HEK293 (cell line): ENCODE data around the gene GFOD1.

Experiments used
- CTCF ChIA-PET: fragments of 350-600 bp; formaldehyde crosslinking; extraction: SDS; loops from one replicate; lab custom pipeline; 2021; ENCODE audit warnings: antibody characterized with exemption; lab: Yijun Ruan, JAX
- POLR2A ChIA-PET: fragments of 300-600 bp; formaldehyde crosslinking; extraction: SDS; loops from one replicate; lab custom pipeline; 2020; ENCODE audit warnings: antibody characterized with exemption, inconsistent platforms; lab: Yijun Ruan, JAX
- H3K27ac ChIP-seq: fragments of 200-500 bp; sonication (Bioruptor generic); 2 replicates; pipeline ENCODE4 v1.5.1; 2014; ENCODE audit warnings: low read depth, low read length, control low read depth, inconsistent platforms; ENCODE audit errors: extremely low read depth
- H3K36me3 ChIP-seq, 2 experiments: fragments of 200-500 bp in 1 of 2; sonication (Bioruptor generic) in 1 of 2; 1 replicate in 1 of 2; 2 replicates in 1 of 2; pipeline ENCODE4 v1.5.1; 2014 to 2017; ENCODE audit warnings: inconsistent platforms in 2 of 2, low read length in 2 of 2; ENCODE audit not compliant: control insufficient read depth in 2 of 2, insufficient read depth in 1 of 2
- H3K4me1 ChIP-seq: fragments of 200-500 bp; sonication (Bioruptor generic); 2 replicates; pipeline ENCODE4 v1.5.1; 2014; ENCODE audit warnings: mild to moderate bottlenecking, low read length, inconsistent platforms; ENCODE audit not compliant: control insufficient read depth, insufficient read depth
- H3K4me3 ChIP-seq: 2 replicates; pipeline ENCODE4 v1.5.1; 2011; ENCODE audit warnings: low read depth, mild to moderate bottlenecking, control low read depth, low read length, moderate library complexity
- H3K9me3 ChIP-seq: fragments of 200-500 bp; sonication (Bioruptor generic); 2 replicates; pipeline ENCODE4 v1.5.1; 2014; ENCODE audit warnings: low read depth, low read length, inconsistent platforms; ENCODE audit not compliant: control insufficient read depth, insufficient read depth
- HOXA7 ChIP-seq: sonication (generic); formaldehyde crosslinking; IDR thresholded peaks from 2 replicates; pipeline ENCODE4 v1.8.1; 2022; ENCODE audit warnings: missing genetic modification reagents, borderline replicate concordance
- HOXC10 ChIP-seq: sonication (generic); formaldehyde crosslinking; IDR thresholded peaks from 2 replicates; pipeline ENCODE4 v1.8.1; 2023; ENCODE audit warnings: mild to moderate bottlenecking, missing genetic modification reagents
- KLF1 ChIP-seq: fragments of 450-650 bp; formaldehyde crosslinking; IDR thresholded peaks from 2 replicates; pipeline ENCODE4 v1.5.1; 2016; ENCODE audit warnings: missing biosample characterization, missing genetic modification characterization
- KLF7 ChIP-seq: fragments of 450-650 bp; formaldehyde crosslinking; IDR thresholded peaks from 2 replicates; pipeline ENCODE4 v1.5.1; 2016; ENCODE audit warnings: missing biosample characterization, missing genetic modification characterization, borderline replicate concordance
- ZBTB17 ChIP-seq: fragments of 450-650 bp; formaldehyde crosslinking; IDR thresholded peaks from 2 replicates; pipeline ENCODE4 v1.5.1; 2016; ENCODE audit warnings: missing biosample characterization, missing genetic modification characterization
- ZBTB20 ChIP-seq: fragments of 450-650 bp; formaldehyde crosslinking; IDR thresholded peaks from 2 replicates; pipeline ENCODE4 v1.5.1; 2016; ENCODE audit warnings: missing biosample characterization, missing genetic modification characterization
- ZFP41 ChIP-seq: fragments of 450-650 bp; formaldehyde crosslinking; IDR thresholded peaks from 2 replicates; pipeline ENCODE4 v1.5.1; 2016; ENCODE audit warnings: missing biosample characterization, missing genetic modification characterization, borderline replicate concordance
- ZFP69B ChIP-seq: fragments of 450-650 bp; formaldehyde crosslinking; IDR thresholded peaks from 2 replicates; pipeline ENCODE4 v1.5.1; 2016; ENCODE audit warnings: missing biosample characterization, missing genetic modification characterization
- ZIC2 ChIP-seq: fragments of 450-650 bp; formaldehyde crosslinking; IDR thresholded peaks from 2 replicates; pipeline ENCODE4 v1.5.1; 2016; ENCODE audit warnings: missing biosample characterization, missing genetic modification characterization
- ZNF274 ChIP-seq, 2 experiments: fragments of 200-500 bp in 1 of 2; fragments of 450-650 bp in 1 of 2; sonication (Bioruptor generic) in 1 of 2; formaldehyde crosslinking in 1 of 2; IDR thresholded peaks; 2 replicates each; pipeline versions ENCODE4 v1.5.1 to v1.6.1; 2014 to 2016; ENCODE audit warnings: borderline replicate concordance in 1 of 2, inconsistent platforms in 1 of 2, low read length in 1 of 2, missing biosample characterization in 1 of 2, missing genetic modification characterization in 1 of 2
- ZNF341 ChIP-seq: fragments of 450-650 bp; formaldehyde crosslinking; IDR thresholded peaks from 2 replicates; pipeline ENCODE4; 2016; ENCODE audit warnings: low read depth, missing biosample characterization, missing genetic modification characterization
- ZNF394 ChIP-seq: fragments of 450-650 bp; formaldehyde crosslinking; IDR thresholded peaks from 2 replicates; pipeline ENCODE4 v1.5.1; 2016; ENCODE audit warnings: missing biosample characterization, missing genetic modification characterization, mild to moderate bottlenecking, moderate library complexity, borderline replicate concordance
- ZNF521 ChIP-seq: fragments of 450-650 bp; formaldehyde crosslinking; IDR thresholded peaks from 2 replicates; pipeline ENCODE4 v1.5.1; 2017; ENCODE audit warnings: missing biosample characterization, mild to moderate bottlenecking, missing genetic modification characterization
- ZNF548 ChIP-seq: fragments of 450-650 bp; formaldehyde crosslinking; IDR thresholded peaks from 2 replicates; pipeline ENCODE4 v1.5.1; 2016; ENCODE audit warnings: missing biosample characterization, missing genetic modification characterization
- TF ChIP-seq, protein P1 (sequence below): fragments of 450-650 bp; formaldehyde crosslinking; IDR thresholded peaks from 2 replicates; pipeline ENCODE4 v1.5.1; 2016; ENCODE audit warnings: missing biosample characterization, missing genetic modification characterization

GFOD1 gene

DNA sequence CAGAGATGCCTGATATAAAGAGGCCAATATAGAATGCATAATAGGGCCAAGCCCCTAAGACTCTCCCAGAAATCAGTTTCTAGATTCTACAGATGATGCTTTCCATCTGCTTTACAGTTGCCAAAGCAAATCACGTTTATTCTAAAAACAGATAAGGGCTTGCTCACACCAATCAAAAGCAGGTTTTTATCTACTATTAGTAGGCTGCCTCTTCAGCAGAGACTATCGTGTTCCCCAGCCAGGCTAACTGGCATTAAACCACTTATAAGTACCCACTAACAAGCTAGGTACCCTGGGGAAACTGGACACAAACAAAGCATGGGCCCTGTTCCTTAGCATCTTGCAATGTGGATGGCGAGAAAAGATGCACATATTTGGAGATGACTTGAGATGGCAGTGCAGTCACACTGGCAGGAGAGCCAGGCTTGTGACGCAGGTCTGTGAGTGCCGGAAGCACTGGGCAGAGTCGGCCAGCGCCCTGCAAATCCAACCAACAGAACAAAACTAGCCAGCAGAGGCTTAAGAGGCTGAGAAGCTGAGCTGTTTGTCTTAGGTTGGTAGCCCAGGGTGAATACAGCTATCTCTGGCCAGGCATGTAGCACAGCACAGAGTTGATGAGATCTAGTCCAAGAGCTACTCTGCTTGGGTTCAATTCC, 73.4 kb downstream of the GFOD1 start:
- Histone ChIP-seq H3K4me3 (no peak overlapping the region), H3K36me3 (no peaks in the 10 kb centered on the region), H3K9me3 (no peaks in the 10 kb centered on the region), H3K4me1 (0 out of 2 replicates have a peak, but pooled peaks cover 2% of the 10 kb centered on the region), H3K27ac (no peak overlapping the region)
- TF ChIP-seq ZNF521 (tag by site-specific recombination) (no peak), ZBTB17 (tag by site-specific recombination) (no peak), ZNF394 (tag by site-specific recombination) (no peak), ZNF274 (IDR thresholded peaks at IDR 0.05; ENCODE audit: low read length) (no peak), ZNF274 (tag by site-specific recombination; IDR thresholded peaks at IDR 0.05; ENCODE audit: borderline replicate concordance) (no peak)
- ChIA-PET CTCF (interaction anchor here (0.6 to 1.2 kb wide), 6 partner anchors 8 to 174 kb away, joined by 3 to 6 read pairs (median 4); no protein-coding TSS in a partner anchor), POLR2A (interaction anchor here (1.2 to 1.3 kb wide), 2 partner anchors 15 to 86 kb away, joined by 3 to 5 read pairs; partner anchors contain the start of gene TBC1D7)

DNA sequence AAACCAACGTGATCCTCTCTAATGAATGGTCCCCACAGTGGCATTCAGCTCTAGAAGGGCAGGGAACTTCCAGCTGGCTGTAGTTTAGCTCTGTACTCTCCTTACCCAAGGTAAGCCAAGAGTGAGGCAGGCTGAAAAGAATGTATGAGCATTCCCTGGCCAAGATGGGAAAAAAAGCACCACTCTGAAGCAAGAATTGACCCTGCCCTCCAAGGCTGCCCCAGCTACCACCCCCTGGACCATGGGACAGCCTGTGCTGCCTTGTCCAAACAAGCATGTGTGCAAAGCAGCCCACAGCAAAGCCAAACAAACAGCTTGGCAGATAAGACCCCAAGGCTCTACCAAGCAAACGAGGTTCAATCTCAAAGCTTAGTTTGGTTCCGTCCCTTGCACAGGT, 73.9 kb downstream of the GFOD1 start:
- Histone ChIP-seq H3K4me3 (no peak overlapping the region), H3K9me3 (no peaks in the 10 kb centered on the region), H3K36me3 (no peaks in the 10 kb centered on the region), H3K4me1 (0 out of 2 replicates have a peak, but pooled peaks cover 2% of the 10 kb centered on the region), H3K27ac (no peak overlapping the region)
- ChIA-PET POLR2A (interaction anchor here (0.5 to 1.3 kb wide), 3 partner anchors 14 to 148 kb away, joined by 3 to 5 read pairs (median 3); partner anchors contain the start of gene TBC1D7), CTCF (interaction anchor here (0.6 to 1.2 kb wide), 3 partner anchors 15 to 173 kb away, joined by 3 to 6 read pairs (median 4); no protein-coding TSS in a partner anchor)
- TF ChIP-seq ZBTB20 (tag by site-specific recombination) (no peak), ZNF341 (tag by site-specific recombination) (peak; percentile 55), KLF1 (no peak)
- TF ChIP-seq, protein P1, sequence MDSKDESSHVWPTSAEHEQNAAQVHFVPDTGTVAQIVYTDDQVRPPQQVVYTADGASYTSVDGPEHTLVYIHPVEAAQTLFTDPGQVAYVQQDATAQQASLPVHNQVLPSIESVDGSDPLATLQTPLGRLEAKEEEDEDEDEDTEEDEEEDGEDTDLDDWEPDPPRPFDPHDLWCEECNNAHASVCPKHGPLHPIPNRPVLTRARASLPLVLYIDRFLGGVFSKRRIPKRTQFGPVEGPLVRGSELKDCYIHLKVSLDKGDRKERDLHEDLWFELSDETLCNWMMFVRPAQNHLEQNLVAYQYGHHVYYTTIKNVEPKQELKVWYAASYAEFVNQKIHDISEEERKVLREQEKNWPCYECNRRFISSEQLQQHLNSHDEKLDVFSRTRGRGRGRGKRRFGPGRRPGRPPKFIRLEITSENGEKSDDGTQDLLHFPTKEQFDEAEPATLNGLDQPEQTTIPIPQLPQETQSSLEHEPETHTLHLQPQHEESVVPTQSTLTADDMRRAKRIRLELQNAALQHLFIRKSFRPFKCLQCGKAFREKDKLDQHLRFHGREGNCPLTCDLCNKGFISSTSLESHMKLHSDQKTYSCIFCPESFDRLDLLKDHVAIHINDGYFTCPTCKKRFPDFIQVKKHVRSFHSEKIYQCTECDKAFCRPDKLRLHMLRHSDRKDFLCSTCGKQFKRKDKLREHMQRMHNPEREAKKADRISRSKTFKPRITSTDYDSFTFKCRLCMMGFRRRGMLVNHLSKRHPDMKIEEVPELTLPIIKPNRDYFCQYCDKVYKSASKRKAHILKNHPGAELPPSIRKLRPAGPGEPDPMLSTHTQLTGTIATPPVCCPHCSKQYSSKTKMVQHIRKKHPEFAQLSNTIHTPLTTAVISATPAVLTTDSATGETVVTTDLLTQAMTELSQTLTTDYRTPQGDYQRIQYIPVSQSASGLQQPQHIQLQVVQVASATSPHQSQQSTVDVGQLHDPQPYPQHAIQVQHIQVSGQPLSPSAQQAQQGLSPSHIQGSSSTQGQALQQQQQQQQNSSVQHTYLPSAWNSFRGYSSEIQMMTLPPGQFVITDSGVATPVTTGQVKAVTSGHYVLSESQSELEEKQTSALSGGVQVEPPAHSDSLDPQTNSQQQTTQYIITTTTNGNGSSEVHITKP (tag by site-specific recombination) = no peak

GRCh38 chr6:13412639-13413465, 74.5 kb downstream of the GFOD1 start:
- no peaks in the 10 kb centered on the region for H3K9me3 ChIP-seq
- H3K4me3 ChIP-seq = no peak overlapping the region
- POLR2A ChIA-PET = interaction anchor here (0.5 kb wide), 1 partner anchor 149 kb away, joined by 3 read pairs; no protein-coding TSS in a partner anchor
- TF ChIP-seq ZIC2 = peak; percentile 35
- TF ChIP-seq ZFP69B (tag by site-specific recombination) = no peak
- CTCF ChIA-PET = interaction anchor here (0.6 to 1.2 kb wide), 3 partner anchors 14 to 173 kb away, joined by 3 to 6 read pairs (median 4); no protein-coding TSS in a partner anchor
- no peaks in the 10 kb centered on the region for H3K36me3 ChIP-seq
- no peak overlapping the region for H3K27ac ChIP-seq
- H3K4me1 ChIP-seq = 0 out of 2 replicates have a peak, but pooled peaks cover 2% of the 10 kb centered on the region

- ChIA-PET CTCF (no interaction called here), POLR2A (interaction anchor here (1.0 kb wide), 1 partner anchor 40 kb away, joined by 3 read pairs; no protein-coding TSS in a partner anchor)
- H3K36me3 ChIP-seq = no peaks in the 10 kb centered on the region
- no peaks in the 10 kb centered on the region for H3K9me3 ChIP-seq
- H3K4me3 ChIP-seq = no peak overlapping the region
- TF ChIP-seq KLF1 (no peak), KLF7 (tag by site-specific recombination) (no peak), ZNF548 (peak; percentile 93), HOXA7 (CRISPR knock-in tag) (no peak), ZFP41 (tag by site-specific recombination) (no peak), HOXC10 (CRISPR knock-in tag) (no peak)
- no peak overlapping the region for H3K27ac ChIP-seq
- H3K4me1 ChIP-seq = 0 out of 2 replicates have a peak, but pooled peaks cover 2% of the 10 kb centered on the region
Observed at GRCh38 chr6:13412211-13412610, 75.2 kb downstream of the GFOD1 start.
